ENCODE measurements around the gene FOXJ3.

DNA sequence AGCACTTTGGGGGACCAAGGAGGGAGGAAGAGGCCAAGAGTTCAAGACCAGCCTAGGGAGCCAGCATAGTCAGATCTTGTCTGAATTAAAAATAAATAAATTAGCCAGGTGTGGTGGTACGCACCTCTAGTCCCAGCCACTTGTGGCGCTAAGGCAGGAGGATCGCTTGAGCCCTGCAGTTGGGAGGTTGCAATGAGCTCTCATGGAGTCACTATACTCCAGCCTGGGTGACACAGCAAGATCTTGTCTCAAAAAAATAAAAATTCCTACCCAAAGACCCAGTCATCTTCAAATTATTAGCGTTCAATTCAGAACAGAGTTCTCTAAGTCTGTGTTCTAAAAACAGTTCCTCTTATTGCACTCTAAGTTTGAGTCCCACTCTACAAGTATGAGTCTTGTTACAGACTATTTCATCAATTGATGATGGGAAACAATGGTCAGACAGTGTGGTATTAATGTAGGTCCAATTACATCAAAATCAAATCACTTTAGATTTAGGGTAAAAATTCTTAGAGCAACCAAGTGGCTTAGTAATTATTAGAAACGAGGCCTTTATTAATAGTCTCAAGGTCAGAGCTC lies 6.9 kb downstream of the FOXJ3 start:
- no peak for TF ChIP-seq POLR2A (IDR thresholded peaks at IDR 0.05)
- TF ChIP-seq, protein P1, sequence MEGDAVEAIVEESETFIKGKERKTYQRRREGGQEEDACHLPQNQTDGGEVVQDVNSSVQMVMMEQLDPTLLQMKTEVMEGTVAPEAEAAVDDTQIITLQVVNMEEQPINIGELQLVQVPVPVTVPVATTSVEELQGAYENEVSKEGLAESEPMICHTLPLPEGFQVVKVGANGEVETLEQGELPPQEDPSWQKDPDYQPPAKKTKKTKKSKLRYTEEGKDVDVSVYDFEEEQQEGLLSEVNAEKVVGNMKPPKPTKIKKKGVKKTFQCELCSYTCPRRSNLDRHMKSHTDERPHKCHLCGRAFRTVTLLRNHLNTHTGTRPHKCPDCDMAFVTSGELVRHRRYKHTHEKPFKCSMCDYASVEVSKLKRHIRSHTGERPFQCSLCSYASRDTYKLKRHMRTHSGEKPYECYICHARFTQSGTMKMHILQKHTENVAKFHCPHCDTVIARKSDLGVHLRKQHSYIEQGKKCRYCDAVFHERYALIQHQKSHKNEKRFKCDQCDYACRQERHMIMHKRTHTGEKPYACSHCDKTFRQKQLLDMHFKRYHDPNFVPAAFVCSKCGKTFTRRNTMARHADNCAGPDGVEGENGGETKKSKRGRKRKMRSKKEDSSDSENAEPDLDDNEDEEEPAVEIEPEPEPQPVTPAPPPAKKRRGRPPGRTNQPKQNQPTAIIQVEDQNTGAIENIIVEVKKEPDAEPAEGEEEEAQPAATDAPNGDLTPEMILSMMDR (IDR thresholded peaks at IDR 0.05), result no peak

Measured in breast epithelium (tissue), 3 donors.